ENCODE measurements around the gene TCFL5.

Gene TCFL5

GRCh38 chr20:62845416-62846160 is 16.0 kb downstream of the TCFL5 start:
- TF ChIP-seq GATA1 (IDR thresholded peaks at IDR 0.05; ENCODE audit: low read depth, low read length) (no peak), POLR2A (IDR thresholded peaks at IDR 0.05; ENCODE audit: low read length) (no peak)
- DNase-seq = no peak

- TF ChIP-seq POLR2A (IDR thresholded peaks at IDR 0.05; ENCODE audit: low read length) (no peak), GATA1 (IDR thresholded peaks at IDR 0.05; ENCODE audit: low read depth, low read length) (no peak)
Observed at GRCh38 chr20:62844182-62844581, 17.4 kb downstream of the TCFL5 start.

GRCh38 chr20:62843656-62844055 is 18.0 kb downstream of the TCFL5 start:
- TF ChIP-seq GATA1 (IDR thresholded peaks at IDR 0.05; ENCODE audit: low read depth, low read length) = no peak
- no peak for DNase-seq

More at GRCh38 chr20:62844182-62844581, 17.4 kb downstream of the TCFL5 start:
- no peak for DNase-seq

- DNase-seq = no peak
Observed at GRCh38 chr20:62841705-62842212, 19.9 kb downstream of the TCFL5 start.

GRCh38 chr20:62840244-62841197 is 21.1 kb downstream of the TCFL5 start:
- DNase-seq = no peak
- TF ChIP-seq POLR2A (IDR thresholded peaks at IDR 0.05; ENCODE audit: low read length) = no peak
- TF ChIP-seq GATA1 (IDR thresholded peaks at IDR 0.05; ENCODE audit: low read depth, low read length) = no peak

More at GRCh38 chr20:62841705-62842212, 19.9 kb downstream of the TCFL5 start:
- TF ChIP-seq GATA1 (IDR thresholded peaks at IDR 0.05; ENCODE audit: low read depth, low read length) (no peak), POLR2A (IDR thresholded peaks at IDR 0.05; ENCODE audit: low read length) (no peak)

GRCh38 chr20:62839816-62840215 is 21.8 kb downstream of the TCFL5 start:
- no peak for DNase-seq
- TF ChIP-seq POLR2A (IDR thresholded peaks at IDR 0.05; ENCODE audit: low read length) (no peak), GATA1 (IDR thresholded peaks at IDR 0.05; ENCODE audit: low read depth, low read length) (no peak)

GRCh38 chr20:62839261-62839660 is 22.4 kb downstream of the TCFL5 start:
- TF ChIP-seq GATA1 (IDR thresholded peaks at IDR 0.05; ENCODE audit: low read depth, low read length) (no peak), POLR2A (IDR thresholded peaks at IDR 0.05; ENCODE audit: low read length) (no peak)
- no peak for DNase-seq

GRCh38 chr20:62838128-62838891 is 23.3 kb downstream of the TCFL5 start:
- no peak for TF ChIP-seq POLR2A (IDR thresholded peaks at IDR 0.05; ENCODE audit: low read length)
- no peak for TF ChIP-seq GATA1 (IDR thresholded peaks at IDR 0.05; ENCODE audit: low read depth, low read length)
- DNase-seq = no peak

GRCh38 chr20:62837790-62838127 is 23.9 kb downstream of the TCFL5 start:
- DNase-seq = no peak
- TF ChIP-seq GATA1 (IDR thresholded peaks at IDR 0.05; ENCODE audit: low read depth, low read length) (no peak), POLR2A (IDR thresholded peaks at IDR 0.05; ENCODE audit: low read length) (no peak)

- DNase-seq = no peak
- no peak for TF ChIP-seq POLR2A (IDR thresholded peaks at IDR 0.05; ENCODE audit: low read length)
- TF ChIP-seq GATA1 (IDR thresholded peaks at IDR 0.05; ENCODE audit: low read depth, low read length) = no peak
Observed at GRCh38 chr20:62836967-62837490, 24.6 kb downstream of the TCFL5 start.

- TF ChIP-seq GATA1 (IDR thresholded peaks at IDR 0.05; ENCODE audit: low read depth, low read length) (no peak), POLR2A (IDR thresholded peaks at IDR 0.05; ENCODE audit: low read length) (no peak)
- no peak for DNase-seq
Observed at GRCh38 chr20:62835931-62836861, 25.4 kb downstream of the TCFL5 start.

GRCh38 chr20:62834967-62835730 is 26.5 kb downstream of the TCFL5 start:
- TF ChIP-seq POLR2A (IDR thresholded peaks at IDR 0.05; ENCODE audit: low read length) (no peak), GATA1 (IDR thresholded peaks at IDR 0.05; ENCODE audit: low read depth, low read length) (no peak)
- DNase-seq = no peak

Data from erythroblast (primary cell).